A549 (cell line): Measurements from ENCODE around the gene OSBPL9. TPM values are rescaled to one million over a fixed set of nuclear protein-coding genes. Genes with fewer than 3 reads are reported as not detected.

Source experiments
- ATAC-seq, 2 experiments: fragments of 200-7000 bp in 1 of 2; fragments of >200 bp in 1 of 2; cut with Nextera tagmentation in 1 of 2; cut with Tn5 transposase in 1 of 2; 3 replicates each; pipeline versions ENCODE4 v1.8.0 to v1.9.1; 2018 to 2020; ENCODE audit warnings: mild to moderate bottlenecking in 1 of 2, moderate library complexity in 1 of 2
- CTCF ChIA-PET: fragments of 300-600 bp; sonication (Branson Sonifier 250); formaldehyde crosslinking; extraction: SDS; loops from one replicate; lab custom pipeline; 2021; ENCODE audit warnings: antibody characterized with exemption, inconsistent platforms; lab: Yijun Ruan, JAX
- POLR2A ChIA-PET: fragments of 350-600 bp; formaldehyde crosslinking; extraction: SDS; loops from one replicate; lab custom pipeline; 2021; ENCODE audit warnings: antibody characterized with exemption, inconsistent platforms; lab: Yijun Ruan, JAX
- DNase-seq, 2 experiments: peaks; one replicate each; pipeline versions ENCODE4 v3.0.0 to v3.0.0-alpha.2; 2011 to 2016; ENCODE audit warnings: low read depth in 1 of 2, low spot score in 1 of 2
- FAIRE-seq: peaks from 2 replicates; lab custom pipeline; 2011; peaks lifted over from hg19 to GRCh38; lab: Jason Lieb, UNC
- H3K27ac ChIP-seq, 2 experiments: fragments of >200 bp; sonication (Bioruptor Twin); formaldehyde crosslinking; 3 replicates each; pipeline ENCODE4 v1.5.1; 2016 to 2017
- H3K4me1 ChIP-seq: fragments of >200 bp; sonication (Bioruptor Twin); formaldehyde crosslinking; 3 replicates; pipeline ENCODE4 v1.6.1; 2016
- H3K4me2 ChIP-seq: fragments of >200 bp; sonication (Bioruptor Twin); formaldehyde crosslinking; 3 replicates; pipeline ENCODE4 v1.6.1; 2016
- H3K4me3 ChIP-seq: fragments of >200 bp; sonication (Bioruptor Twin); formaldehyde crosslinking; 3 replicates; pipeline ENCODE4 v1.5.1; 2016
- H3K9me3 ChIP-seq: fragments of >200 bp; sonication (Bioruptor Twin); formaldehyde crosslinking; 3 replicates; pipeline ENCODE4 v1.6.1; 2016
- ATOH8 ChIP-seq: fragments of 250-450 bp; sonication (Bioruptor Pico); IDR thresholded peaks from 2 replicates; pipeline ENCODE4 v1.5.0; 2020; ENCODE audit warnings: low read depth, mild to moderate bottlenecking, moderate library complexity
- CBX8 ChIP-seq: fragments of 200-600 bp; sonication (generic); IDR thresholded peaks from 2 replicates; pipeline ENCODE4 v1.6.1; 2016
- CHD2 ChIP-seq: fragments of 150-350 bp; IDR thresholded peaks from 2 replicates; pipeline ENCODE4 v1.6.1; 2014; ENCODE audit warnings: low read length; ENCODE audit not compliant: partially characterized antibody
- EHF ChIP-seq: fragments of 250-450 bp; sonication (Bioruptor Pico); IDR thresholded peaks from 2 replicates; pipeline ENCODE4 v1.5.0; 2020; ENCODE audit warnings: mild to moderate bottlenecking
- EP300 ChIP-seq, 2 experiments: fragments of >200 bp; sonication (Bioruptor Twin); formaldehyde crosslinking; IDR thresholded peaks; 2 replicates in 1 of 2; 3 replicates in 1 of 2; pipeline ENCODE4 v1.6.1; 2016 to 2017
- FOSL2 ChIP-seq, 2 experiments: fragments of 450-650 bp in 1 of 2; fragments of >200 bp in 1 of 2; sonication (Bioruptor Twin) in 1 of 2; formaldehyde crosslinking; IDR thresholded peaks; 2 replicates each; pipeline versions ENCODE4 v1.5.0 to v1.6.1; 2016 to 2020; ENCODE audit warnings: mild to moderate bottlenecking in 1 of 2, moderate library complexity in 1 of 2
- HES2 ChIP-seq: fragments of >200 bp; sonication (Bioruptor Twin); formaldehyde crosslinking; IDR thresholded peaks from 2 replicates; pipeline ENCODE4 v1.6.1; 2016
- JUN ChIP-seq, 2 experiments: fragments of >200 bp; sonication (Bioruptor Twin); formaldehyde crosslinking; IDR thresholded peaks; 2 replicates in 1 of 2; 3 replicates in 1 of 2; pipeline ENCODE4 v1.6.1; 2016 to 2017
- KDM5A ChIP-seq: fragments of 200-600 bp; sonication (generic); IDR thresholded peaks from 2 replicates; pipeline ENCODE4 v1.6.1; 2016; ENCODE audit warnings: antibody characterized with exemption, mild to moderate bottlenecking
- MAX ChIP-seq: IDR thresholded peaks from 2 replicates; pipeline ENCODE4 v1.6.1; 2012
- MAZ ChIP-seq: fragments of 150-350 bp; IDR thresholded peaks from 2 replicates; pipeline ENCODE4 v1.6.1; 2014; ENCODE audit warnings: antibody characterized with exemption, low read depth, low read length, borderline replicate concordance
- NFE2L2 ChIP-seq: fragments of 150-350 bp; conservative IDR thresholded peaks from 2 replicates; pipeline ENCODE4 v1.6.1; 2014; ENCODE audit warnings: low read length
- PBX3 ChIP-seq: IDR thresholded peaks from 2 replicates; pipeline ENCODE4 v1.6.1; 2012
- POLR2A ChIP-seq: IDR thresholded peaks from 2 replicates; pipeline ENCODE4 v1.6.1; 2012; ENCODE audit warnings: mild to moderate bottlenecking, low read length
- TFCP2L1 ChIP-seq: fragments of 250-450 bp; sonication (Bioruptor Pico); IDR thresholded peaks from 2 replicates; pipeline ENCODE4 v1.5.0; 2021; ENCODE audit warnings: mild to moderate bottlenecking
- TP53 ChIP-seq: fragments of 250-450 bp; sonication (Bioruptor Pico); IDR thresholded peaks from 2 replicates; pipeline ENCODE4 v1.5.0; 2021; ENCODE audit warnings: mild to moderate bottlenecking, moderate library complexity
- ZNF302 ChIP-seq: fragments of 250-450 bp; sonication (Bioruptor Pico); IDR thresholded peaks from 2 replicates; pipeline ENCODE4 v1.9.0; 2021; ENCODE audit warnings: inconsistent platforms, mild to moderate bottlenecking, moderate library complexity
- ZSCAN20 ChIP-seq: fragments of 250-450 bp; sonication (Bioruptor Pico); IDR thresholded peaks from 2 replicates; pipeline ENCODE4 v1.8.0; 2022; ENCODE audit warnings: mild to moderate bottlenecking, moderate library complexity
- WGBS: methylation state at CpG from one replicate; pipeline ENCODE4 v1.1.6; 2017; ENCODE audit errors: missing lambda C conversion rate; 5-methylcytosine and 5-hydroxymethylcytosine counted together
- polyA plus RNA-seq, 4 experiments: library from polyadenylated mRNA; depleted of rRNA in 3 of 4; stranded (reverse); fragments of >200 nt; fragmentation: RNase III in 1 of 4; extraction: RNeasy Plus Mini Kit Qiagen cat#74134 plus additional on column Dnase treatment in 1 of 4; gene quantifications; 2 replicates in 3 of 4; 3 replicates in 1 of 4; pipeline ENCODE4 v1.2.3, GENCODE V29; 2011 to 2017

OSBPL9 gene
- polyA plus RNA-seq, 2 of the 4 experiments (the other 2 are of a cell fraction), result 52.6 to 93.7 TPM

- Histone ChIP-seq H3K4me3 (no peak overlapping the region), H3K4me2 (no peak overlapping the region), H3K27ac (no peak overlapping the region), H3K9me3 (no peaks in the 10 kb centered on the region), H3K4me1 (peaks cover 12% of the 10 kb centered on the region)
- FAIRE-seq, result no peak
- no peak for DNase-seq
- no peak for ATAC-seq
- ChIA-PET POLR2A (no interaction called here), CTCF (no interaction called here)
- TF ChIP-seq PBX3, result no peak
- no peak for TF ChIP-seq NFE2L2
- TF ChIP-seq FOSL2 (IDR thresholded peaks at IDR 0.05), result no peak
- no peak for TF ChIP-seq FOSL2 (CRISPR knock-in tag; IDR thresholded peaks at IDR 0.05)
These were observed 109.2 kb downstream of the OSBPL9 start for GRCh38 chr1:51726051-51726450.

- no peak for DNase-seq
- H3K9me3 ChIP-seq, result no peaks in the 10 kb centered on the region
- CTCF ChIA-PET, result no interaction called here
- peaks cover 16% of the 10 kb centered on the region for H3K4me1 ChIP-seq
- WGBS, result 78% methylated on average over 2 of the region's 2 CpGs
- no peak overlapping the region for H3K4me3 ChIP-seq
- TF ChIP-seq MAZ, result no peak
- TF ChIP-seq, all 56 proteins: peak for 0
- Histone ChIP-seq H3K27ac (no peak overlapping the region), H3K4me2 (no peak overlapping the region)
- no peak for ATAC-seq
- POLR2A ChIA-PET, result interaction anchor here (0.6 to 0.7 kb wide), 2 partner anchors 37 to 491 kb away, joined by 4 to 10 read pairs; no protein-coding TSS in a partner anchor
- FAIRE-seq, result no peak
These were observed 109.8 kb downstream of the OSBPL9 start for GRCh38 chr1:51726544-51727225.

GRCh38 chr1:51727366-51727765 is 110.5 kb downstream of the OSBPL9 start:
- DNase-seq (no peak), FAIRE-seq (no peak), ATAC-seq (no peak)
- H3K9me3 ChIP-seq, result no peaks in the 10 kb centered on the region
- H3K4me3 ChIP-seq, result no peak overlapping the region
- POLR2A ChIA-PET, result interaction anchor here (0.6 kb wide), 1 partner anchor 492 kb away, joined by 4 read pairs; no protein-coding TSS in a partner anchor
- WGBS, result 84% methylated on average over 4 of the region's 4 CpGs
- TF ChIP-seq MAX (no peak), TP53 (CRISPR knock-in tag) (no peak), KDM5A (no peak), POLR2A (no peak), FOSL2 (IDR thresholded peaks at IDR 0.05) (no peak), FOSL2 (CRISPR knock-in tag; IDR thresholded peaks at IDR 0.05) (no peak), EHF (CRISPR knock-in tag) (no peak), ZNF302 (CRISPR knock-in tag) (no peak), CHD2 (no peak), HES2 (no peak), TFCP2L1 (CRISPR knock-in tag) (no peak), JUN (IDR thresholded peaks at IDR 0.05) (no peak), ZSCAN20 (CRISPR knock-in tag) (no peak), EP300 (IDR thresholded peaks at IDR 0.05) (no peak)
- H3K27ac ChIP-seq, result no peak overlapping the region
- peaks cover 23% of the 10 kb centered on the region for H3K4me1 ChIP-seq
- no peak overlapping the region for H3K4me2 ChIP-seq
- CTCF ChIA-PET, result interaction anchor here (0.9 kb wide), 1 partner anchor 66 kb away, joined by 3 read pairs; no protein-coding TSS in a partner anchor

GRCh38 chr1:51728611-51729155 is 111.8 kb downstream of the OSBPL9 start:
- no peak for DNase-seq
- ChIA-PET CTCF (interaction anchor here (0.6 to 1.1 kb wide), 2 partner anchors 13 to 154 kb away, joined by 3 to 4 read pairs; no protein-coding TSS in a partner anchor), POLR2A (interaction anchor here (0.8 to 1.5 kb wide), 5 partner anchors 9 to 84 kb away, joined by 3 to 10 read pairs (median 4); no protein-coding TSS in a partner anchor)
- Histone ChIP-seq H3K9me3 (no peaks in the 10 kb centered on the region), H3K27ac (peak overlapping the region; percentile 85 to 98), H3K4me2 (peak overlapping the region; percentile 87), H3K4me3 (peak overlapping the region; percentile 85), H3K4me1 (peaks cover 36% of the 10 kb centered on the region)
- peak in 1 of 2 experiments; percentile 4; a peak in 2 of 6 replicates for ATAC-seq
- FAIRE-seq, result no peak
- 59% methylated on average over 12 of the region's 12 CpGs for WGBS
- no peak for TF ChIP-seq POLR2A
- no peak for TF ChIP-seq ATOH8 (CRISPR knock-in tag)
- TF ChIP-seq EP300 (IDR thresholded peaks at IDR 0.05), result no peak
- TF ChIP-seq CBX8, result no peak
- TF ChIP-seq NFE2L2, result no peak
